GM18861 (cell line): Measurements from ENCODE around the gene PLA2G4C.

ENCODE experiments used
- ATAC-seq: cut with Tn5 transposase; IDR thresholded peaks from one replicate; pipeline ENCODE4 v1.9.1; 2021; ENCODE audit not compliant: unreplicated experiment

PLA2G4C gene

DNA sequence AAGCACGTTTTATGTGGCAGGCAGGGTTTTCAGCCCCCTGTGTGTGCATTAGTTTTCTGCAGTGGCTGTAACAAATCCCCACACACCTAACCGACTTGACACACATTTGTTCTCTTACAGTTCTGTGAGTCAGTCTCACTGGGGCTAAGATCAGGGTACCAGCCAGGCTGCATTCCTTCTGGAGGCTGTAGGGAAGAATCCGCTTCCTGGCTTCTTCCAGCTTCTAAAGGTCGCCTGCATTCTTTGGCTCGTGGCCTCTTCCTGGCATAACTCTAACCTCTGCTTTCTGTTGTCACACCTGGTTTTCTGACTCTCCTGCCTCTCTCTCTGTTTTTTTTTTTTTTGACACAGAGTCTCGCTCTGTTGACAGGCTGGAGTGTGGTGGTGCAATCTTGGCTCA is 109.8 kb downstream of the PLA2G4C start:
- no peak for ATAC-seq

DNA sequence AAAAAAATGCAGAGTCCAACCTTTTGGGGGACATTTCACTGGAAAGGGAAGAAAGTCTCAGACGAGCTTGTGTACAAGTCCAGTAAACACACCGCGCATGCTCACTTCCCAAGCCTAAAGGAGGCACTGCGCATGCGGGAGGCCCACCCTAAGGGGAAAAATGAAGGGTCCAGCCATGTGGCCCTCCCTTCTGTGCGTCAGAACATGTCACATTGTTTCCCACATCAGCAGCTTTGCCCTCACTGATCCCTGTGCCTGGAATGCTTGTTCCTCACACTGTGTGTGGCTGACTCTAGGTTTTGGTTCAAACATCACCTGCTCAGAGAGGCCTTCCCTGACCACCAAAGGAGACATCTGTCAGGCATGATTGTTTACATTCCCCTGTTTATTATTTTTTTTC is 111.8 kb downstream of the PLA2G4C start:
- no peak for ATAC-seq
